Fibroblast of peridontal ligament (primary cell): ENCODE data around the gene WNT11.

Source experiments
- DNase-seq: peaks from one replicate; pipeline ENCODE4 v3.0.0-alpha.2; 2010; ENCODE audit errors: extremely low read depth

Gene WNT11

GRCh38 chr11:76237914-76238313 lies 31.6 kb upstream of the WNT11 start:
- no peak for DNase-seq

DNA sequence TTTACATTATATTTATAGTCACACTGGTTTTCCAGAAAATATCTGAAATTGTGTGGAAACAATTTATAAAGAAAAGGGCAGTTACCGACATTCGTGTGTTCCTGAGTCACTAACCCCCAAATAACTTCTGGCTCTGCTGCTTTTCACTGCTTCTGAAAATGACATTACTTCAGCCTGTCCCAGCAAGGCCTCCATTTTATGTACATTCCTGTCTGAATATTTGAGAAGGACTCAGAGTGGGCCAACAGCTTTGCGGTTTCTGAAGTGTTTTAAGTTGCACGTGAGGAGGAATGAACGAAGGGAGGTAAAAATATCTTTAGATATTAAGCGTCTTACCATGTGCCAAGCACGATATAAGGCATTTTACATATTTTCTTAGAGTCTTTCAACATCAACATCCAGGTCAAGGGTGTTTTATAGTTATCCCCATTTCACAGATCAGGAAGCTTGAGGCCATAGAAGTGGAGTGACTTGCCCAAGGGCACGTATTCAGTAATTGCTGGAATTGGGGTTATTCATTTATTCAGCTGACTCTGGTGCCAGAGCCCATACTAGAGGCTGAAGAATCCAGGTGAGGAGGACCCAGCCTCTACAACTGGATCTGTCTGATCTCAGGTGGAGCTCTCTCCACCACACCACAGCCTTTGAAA lies 30.8 kb upstream of the WNT11 start:
- DNase-seq, result peak; percentile 10

- DNase-seq, result no peak
These were observed 30.0 kb upstream of the WNT11 start for GRCh38 chr11:76236092-76236999.

GRCh38 chr11:76235233-76236091 lies 29.2 kb upstream of the WNT11 start:
- DNase-seq, result peak; percentile 94

GRCh38 chr11:76234416-76235232 lies 28.3 kb upstream of the WNT11 start:
- peak; percentile 76 for DNase-seq

DNA sequence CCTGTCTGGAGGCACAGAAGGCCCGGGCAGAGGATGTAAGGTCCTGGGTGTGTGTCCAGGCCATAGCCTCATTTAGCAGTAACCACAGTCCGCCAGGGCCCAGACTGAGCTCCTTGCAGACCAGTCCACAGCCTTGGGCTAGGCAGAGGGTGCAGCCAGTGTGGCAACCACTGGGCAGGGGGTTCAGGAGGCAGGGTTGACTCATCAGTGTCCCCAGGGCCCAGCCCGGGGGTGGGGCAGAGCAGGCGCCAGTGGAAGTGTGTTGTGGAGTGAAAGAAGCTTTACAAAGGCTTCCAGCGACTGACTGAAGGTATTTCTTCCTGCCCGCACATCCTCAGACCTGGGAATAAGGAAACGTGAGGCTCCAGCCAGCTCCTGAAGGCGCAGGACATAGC lies 27.7 kb upstream of the WNT11 start:
- DNase-seq, result peak; percentile 21

- no peak for DNase-seq
These were observed 27.1 kb upstream of the WNT11 start for GRCh38 chr11:76233196-76233921.

GRCh38 chr11:76232026-76232665 lies 25.8 kb upstream of the WNT11 start:
- no peak for DNase-seq

DNA sequence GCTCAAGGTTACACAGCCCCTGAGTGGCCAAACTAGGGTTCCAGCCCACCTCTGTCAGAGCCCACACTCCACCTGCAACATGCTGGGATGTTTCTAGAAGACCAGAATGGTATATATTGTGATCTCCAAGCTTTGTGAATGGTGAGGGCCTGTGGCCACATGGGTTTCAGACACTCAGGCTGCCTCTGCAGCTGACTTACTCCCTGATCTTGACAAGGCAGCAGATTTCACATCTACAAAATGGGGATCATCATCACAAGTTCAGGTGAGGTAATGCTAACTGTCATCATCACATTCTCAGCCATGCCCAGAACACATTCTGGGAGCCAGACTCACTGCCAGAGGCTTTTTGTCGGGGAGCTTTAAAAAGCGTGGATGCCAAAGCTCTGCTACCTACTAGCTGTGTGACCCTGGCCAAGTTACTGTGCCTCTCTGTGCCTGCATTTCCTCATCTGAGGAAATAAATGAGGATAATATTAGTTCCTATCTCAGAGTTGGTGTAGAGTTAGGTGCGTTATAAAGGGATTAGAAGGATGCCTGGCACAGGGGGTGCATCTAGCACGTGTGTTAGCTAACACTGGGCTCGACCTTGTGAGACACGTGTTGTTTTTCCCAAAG lies 24.9 kb upstream of the WNT11 start:
- DNase-seq, result no peak

GRCh38 chr11:76230392-76230791 lies 24.1 kb upstream of the WNT11 start:
- peak; percentile 38 for DNase-seq

DNA sequence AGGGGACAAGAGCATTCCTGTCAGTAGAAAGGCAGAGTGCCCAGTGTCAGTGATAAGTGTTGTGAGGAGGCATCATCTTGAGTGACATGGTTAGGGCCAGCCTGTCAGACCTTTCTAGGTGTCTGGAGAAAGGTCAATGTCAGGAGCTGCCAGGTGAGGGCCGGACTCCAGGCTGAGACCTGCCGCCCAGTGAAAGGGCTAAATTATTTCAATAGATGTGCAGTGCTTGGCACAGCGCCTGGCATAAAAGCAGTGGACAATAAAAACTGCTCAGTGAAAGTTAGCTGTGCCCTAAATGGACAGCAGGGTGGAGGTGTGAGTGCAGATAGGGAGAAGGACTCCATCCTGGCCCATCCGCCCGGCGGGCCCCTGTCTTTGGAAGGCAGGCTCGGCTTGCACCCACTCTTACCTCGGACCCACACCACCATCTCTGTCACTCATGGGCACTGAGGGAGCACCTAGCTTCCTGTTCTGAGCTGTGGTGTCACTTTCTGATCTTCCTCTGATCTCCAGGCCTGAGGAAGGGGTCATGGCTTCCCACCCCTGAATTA lies 23.5 kb upstream of the WNT11 start:
- no peak for DNase-seq

GRCh38 chr11:76228875-76229149 lies 22.5 kb upstream of the WNT11 start:
- DNase-seq, result no peak

GRCh38 chr11:76228071-76228874 lies 22.0 kb upstream of the WNT11 start:
- DNase-seq, result peak; percentile 18

DNA sequence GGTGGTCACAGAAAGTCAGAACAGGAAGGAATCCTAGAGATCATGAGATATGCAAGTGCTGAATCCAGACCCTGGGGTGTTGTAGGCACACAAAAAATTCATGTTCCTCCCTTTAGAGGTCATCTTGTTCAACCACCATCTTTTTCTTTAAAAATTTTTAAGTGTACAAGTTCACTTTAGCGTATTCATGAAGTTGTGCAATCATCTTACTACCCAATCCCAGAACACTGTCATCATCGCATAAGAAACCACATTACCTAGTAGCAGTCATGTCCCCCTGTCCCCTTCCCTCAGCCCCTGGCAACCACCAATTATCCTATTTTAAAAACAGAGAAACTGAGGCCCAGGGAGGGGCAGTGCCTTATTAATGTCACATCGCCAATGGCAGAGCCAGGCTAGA lies 20.3 kb upstream of the WNT11 start:
- no peak for DNase-seq

- no peak for DNase-seq
These were observed 18.9 kb upstream of the WNT11 start for GRCh38 chr11:76225122-76225611.

GRCh38 chr11:76224461-76225121 lies 18.3 kb upstream of the WNT11 start:
- no peak for DNase-seq

- DNase-seq, result no peak
These were observed 15.1 kb upstream of the WNT11 start for GRCh38 chr11:76221365-76221764.

- DNase-seq, result no peak
These were observed 12.9 kb upstream of the WNT11 start for GRCh38 chr11:76219243-76219642.
